NAMALWA (cell line): ENCODE results near the gene NBAS.
"Not testable (repeated sequence)": the region's sequence is repeated elsewhere in the genome, so short reads cannot be mapped to it uniquely, and the experiment has no call there.

Source experiments
- DNase-seq: peaks from one replicate; pipeline ENCODE4 v3.0.0-alpha.2; 2015; ENCODE audit warnings: low spot score

The NBAS gene

GRCh38 chr2:15260835-15261234, 300.3 kb downstream of the NBAS start:
- DNase-seq: no peak

- DNase-seq: no peak
These were observed 300.9 kb downstream of the NBAS start for GRCh38 chr2:15260196-15260595.

DNA sequence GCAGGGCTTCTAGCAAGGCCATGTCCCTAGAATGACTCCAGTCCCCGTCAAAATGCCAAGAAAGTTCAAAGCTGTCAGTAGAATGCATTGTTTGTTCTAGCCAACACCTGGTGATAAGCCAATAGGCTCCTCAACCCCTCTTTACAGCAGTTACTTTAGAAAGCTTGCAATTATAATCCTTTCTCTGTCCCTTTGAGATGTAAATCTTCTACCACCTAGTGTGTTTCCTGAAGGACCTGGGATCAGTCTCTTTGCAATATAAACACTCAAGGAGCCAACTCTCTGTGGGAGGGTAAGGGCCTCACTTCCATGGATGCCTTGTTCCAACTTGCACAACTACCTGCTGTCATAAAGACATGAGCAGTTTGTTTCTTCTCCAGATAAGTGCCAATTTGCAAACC, 301.8 kb downstream of the NBAS start:
- no peak for DNase-seq

GRCh38 chr2:15258385-15258784, 302.7 kb downstream of the NBAS start:
- DNase-seq: not testable (repeated sequence)

DNA sequence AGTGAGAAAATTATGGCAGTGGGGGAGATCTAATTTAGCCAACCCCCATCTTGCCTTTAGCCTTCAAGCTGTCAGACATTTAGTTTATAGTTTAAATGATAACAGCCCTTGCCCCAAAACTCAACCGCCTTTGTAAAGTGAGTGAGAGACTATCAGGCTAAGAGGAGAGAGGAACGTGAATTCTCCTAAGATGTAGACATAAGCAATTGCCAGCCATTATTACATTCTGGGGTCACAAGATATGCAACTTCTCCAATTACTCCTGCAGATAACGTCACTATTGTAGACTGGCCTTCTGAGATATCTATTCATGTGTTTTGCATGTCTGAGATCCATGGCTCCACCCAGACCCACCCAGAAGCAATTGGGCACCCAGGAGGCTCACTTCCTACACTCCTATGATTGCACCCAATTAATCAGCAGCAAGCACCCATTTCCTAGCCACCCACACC, 307.3 kb downstream of the NBAS start:
- no peak for DNase-seq

GRCh38 chr2:15253247-15253646, 307.9 kb downstream of the NBAS start:
- no peak for DNase-seq

DNA sequence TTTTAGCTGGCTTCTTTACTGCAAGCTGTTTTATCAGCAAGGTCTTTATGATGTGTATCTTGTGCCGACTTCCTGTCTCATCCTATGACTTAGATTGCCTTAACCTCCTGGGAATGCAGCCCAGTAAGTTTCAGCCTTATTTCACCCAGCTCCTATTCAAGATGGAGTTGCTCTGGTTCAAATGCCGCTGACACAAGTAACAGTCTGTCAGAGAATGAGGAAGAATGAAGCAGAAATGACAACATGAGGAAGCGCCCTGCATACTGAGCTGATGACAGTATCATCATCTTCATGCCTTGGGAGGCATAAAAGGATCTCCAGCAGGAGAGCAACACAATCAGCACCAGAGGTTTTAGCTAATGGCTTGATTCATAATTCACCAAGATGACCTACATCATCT, 309.4 kb downstream of the NBAS start:
- DNase-seq: no peak

DNA sequence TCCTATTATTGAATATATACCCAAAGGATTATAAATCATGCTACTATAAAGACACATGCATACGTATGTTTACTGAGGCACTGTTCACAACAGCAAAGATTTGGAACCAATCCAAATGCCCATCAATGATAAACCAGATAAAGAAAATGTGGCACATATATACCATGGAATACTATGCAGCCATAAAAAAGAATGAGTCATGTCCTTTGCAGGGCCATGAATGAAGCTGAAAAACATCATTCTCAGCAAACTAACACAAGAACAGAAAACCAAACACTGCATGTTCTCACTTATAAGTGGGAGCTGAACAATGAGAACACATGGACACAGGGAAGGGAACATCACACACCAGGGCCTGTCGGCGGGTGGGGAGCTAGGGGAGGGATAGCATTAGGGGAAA, 310.2 kb downstream of the NBAS start:
- DNase-seq: not testable (repeated sequence)

DNA sequence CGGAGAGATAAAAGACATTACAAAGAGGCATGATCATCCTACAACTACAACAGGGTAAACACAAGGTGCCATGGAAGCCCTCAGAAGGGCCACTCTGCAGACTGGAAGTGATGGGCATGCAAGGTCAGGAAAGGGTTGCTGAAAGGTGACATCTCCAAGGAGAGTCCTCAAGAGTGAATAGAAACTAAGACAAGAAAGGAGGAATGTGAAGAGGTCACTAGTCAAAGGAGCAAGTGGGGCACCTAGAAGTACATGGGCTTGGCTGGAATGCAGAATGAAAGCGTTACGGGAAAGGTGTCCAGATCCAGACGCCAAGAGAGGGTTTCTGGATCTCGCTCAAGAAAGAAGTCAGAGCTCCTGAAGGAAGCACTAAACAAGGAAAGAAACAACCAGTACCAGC, 314.3 kb downstream of the NBAS start:
- no peak for DNase-seq

GRCh38 chr2:15243762-15244161, 317.4 kb downstream of the NBAS start:
- no peak for DNase-seq

DNA sequence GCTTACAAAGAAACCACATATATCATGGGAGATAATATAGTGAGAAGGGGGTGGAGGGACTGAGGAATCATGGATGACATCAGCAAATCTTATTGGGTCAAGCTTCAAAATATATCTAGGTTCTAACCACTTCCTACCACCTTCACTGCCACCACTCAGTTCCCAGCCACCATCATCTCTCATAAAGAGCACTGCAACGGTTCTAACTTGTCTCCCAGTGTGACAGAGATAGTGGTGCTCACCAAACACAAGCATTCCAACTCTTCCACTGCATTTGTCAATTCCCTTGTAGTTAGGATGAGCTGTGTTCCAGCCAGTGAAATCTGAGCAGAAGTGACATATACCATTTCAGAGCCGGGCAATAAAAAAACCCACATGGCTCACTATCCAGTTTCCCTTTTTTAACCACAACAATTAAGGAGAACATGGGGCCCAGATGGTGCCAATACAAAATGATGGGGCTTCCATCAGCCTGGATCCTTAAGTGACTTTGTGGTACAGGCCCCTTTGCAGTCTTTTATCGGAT, 318.1 kb downstream of the NBAS start:
- no peak for DNase-seq

GRCh38 chr2:15241929-15242328, 319.2 kb downstream of the NBAS start:
- DNase-seq: no peak

- no peak for DNase-seq
These were observed 319.9 kb downstream of the NBAS start for GRCh38 chr2:15241201-15241600.

GRCh38 chr2:15238028-15238427, 323.1 kb downstream of the NBAS start:
- DNase-seq: no peak

DNA sequence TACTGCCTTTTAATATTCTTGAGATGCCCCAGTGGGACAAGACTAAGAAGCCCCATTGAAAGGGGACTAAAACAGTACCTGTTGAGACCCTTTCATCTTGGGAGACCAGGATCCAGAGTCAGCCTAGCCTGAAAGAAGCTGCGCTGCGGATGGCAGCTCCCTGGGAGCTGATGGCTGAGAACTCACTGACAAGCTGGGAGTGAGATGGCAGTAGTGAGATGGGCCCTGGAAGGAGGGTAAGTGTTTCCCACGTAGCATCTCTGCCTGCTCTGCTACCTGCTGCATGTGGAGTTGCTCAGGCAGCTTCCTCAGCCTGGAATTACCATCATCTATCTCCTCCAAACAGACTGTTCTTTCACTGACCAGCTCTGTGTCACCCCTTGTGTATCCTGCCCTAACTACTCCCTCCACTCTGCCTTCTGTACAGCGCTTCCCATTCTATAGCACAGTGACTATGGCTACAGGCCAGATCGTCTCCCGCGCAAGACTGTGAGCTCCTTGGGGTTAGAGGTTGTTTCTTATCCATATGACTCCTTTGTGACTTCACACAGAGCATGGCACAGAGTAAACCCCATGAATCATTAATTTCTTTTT, 330.4 kb downstream of the NBAS start:
- DNase-seq: no peak

GRCh38 chr2:15226661-15227060, 334.5 kb downstream of the NBAS start:
- no peak for DNase-seq

DNA sequence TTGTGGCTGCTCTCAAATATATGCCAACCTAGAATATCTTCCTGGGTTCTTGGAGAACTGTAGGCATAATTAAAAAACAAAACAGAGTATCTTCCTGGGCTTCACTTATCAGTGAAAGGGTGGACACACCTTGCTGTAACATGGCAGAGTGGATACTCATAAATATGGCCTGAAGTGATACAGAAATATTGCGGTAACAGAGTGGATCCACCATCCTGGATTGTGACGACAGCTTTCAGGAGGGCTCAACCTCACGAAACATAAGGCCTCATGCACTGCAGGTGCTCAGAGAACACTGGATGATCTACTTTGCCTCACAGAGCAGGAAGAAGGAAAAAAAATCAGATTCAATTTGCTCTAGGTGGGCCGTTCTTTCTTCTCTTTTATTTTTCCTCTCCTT, 336.0 kb downstream of the NBAS start:
- no peak for DNase-seq

- DNase-seq: no peak
These were observed 336.5 kb downstream of the NBAS start for GRCh38 chr2:15224641-15225040.

DNA sequence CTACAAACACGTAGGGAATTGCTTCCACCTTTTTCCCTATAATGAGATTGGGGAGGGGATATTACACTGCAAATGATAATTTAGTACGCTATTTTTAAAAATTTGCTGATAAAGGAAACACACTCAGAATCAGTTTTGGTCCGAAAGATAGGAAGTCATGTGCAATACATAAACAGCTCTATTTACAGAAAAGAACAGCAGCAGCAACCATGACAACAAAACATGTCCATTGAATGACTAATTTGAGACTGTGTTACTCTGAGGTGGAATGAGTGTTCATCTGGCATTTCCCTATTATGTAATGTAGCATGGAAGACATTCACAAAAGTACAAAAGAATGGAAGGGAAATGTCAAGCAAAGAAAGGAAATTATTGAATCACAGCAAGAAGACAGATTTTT, 337.2 kb downstream of the NBAS start:
- no peak for DNase-seq

DNA sequence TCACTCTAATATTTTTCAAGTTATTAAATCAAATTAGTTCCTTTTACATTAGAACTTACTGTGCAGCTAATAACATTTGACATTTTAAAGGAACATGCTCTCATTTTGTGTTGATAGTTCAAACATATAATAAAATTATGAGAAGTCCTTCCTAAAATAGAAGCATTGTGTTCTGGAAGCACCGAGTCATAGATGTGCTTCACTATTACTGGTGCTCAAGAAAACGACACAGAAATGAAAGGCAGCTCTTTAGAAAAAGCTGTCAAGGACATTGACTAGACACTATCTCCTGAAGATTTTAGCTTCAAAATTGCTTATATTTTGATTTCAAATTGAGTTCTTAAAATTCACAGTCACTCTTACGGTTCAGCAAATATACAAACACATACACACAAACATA, 338.3 kb downstream of the NBAS start:
- no peak for DNase-seq

DNA sequence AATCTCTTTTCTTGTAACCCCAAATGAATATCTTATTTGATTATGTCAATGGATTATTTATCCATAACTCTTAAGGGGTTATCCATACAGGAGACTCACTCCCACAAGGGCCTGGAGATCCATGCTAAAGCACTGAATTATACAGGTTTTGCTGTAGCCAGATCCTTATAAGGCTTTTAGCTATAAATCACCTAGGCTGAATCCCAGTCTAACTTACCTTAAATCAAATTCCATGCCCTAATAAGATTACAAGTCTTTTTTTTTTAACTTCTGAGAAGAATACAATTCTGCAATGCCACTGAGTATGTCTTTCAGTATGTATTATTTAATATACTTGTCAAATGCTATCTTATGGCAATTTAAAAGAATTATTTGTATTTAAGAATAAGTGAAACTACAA, 340.5 kb downstream of the NBAS start:
- no peak for DNase-seq

DNA sequence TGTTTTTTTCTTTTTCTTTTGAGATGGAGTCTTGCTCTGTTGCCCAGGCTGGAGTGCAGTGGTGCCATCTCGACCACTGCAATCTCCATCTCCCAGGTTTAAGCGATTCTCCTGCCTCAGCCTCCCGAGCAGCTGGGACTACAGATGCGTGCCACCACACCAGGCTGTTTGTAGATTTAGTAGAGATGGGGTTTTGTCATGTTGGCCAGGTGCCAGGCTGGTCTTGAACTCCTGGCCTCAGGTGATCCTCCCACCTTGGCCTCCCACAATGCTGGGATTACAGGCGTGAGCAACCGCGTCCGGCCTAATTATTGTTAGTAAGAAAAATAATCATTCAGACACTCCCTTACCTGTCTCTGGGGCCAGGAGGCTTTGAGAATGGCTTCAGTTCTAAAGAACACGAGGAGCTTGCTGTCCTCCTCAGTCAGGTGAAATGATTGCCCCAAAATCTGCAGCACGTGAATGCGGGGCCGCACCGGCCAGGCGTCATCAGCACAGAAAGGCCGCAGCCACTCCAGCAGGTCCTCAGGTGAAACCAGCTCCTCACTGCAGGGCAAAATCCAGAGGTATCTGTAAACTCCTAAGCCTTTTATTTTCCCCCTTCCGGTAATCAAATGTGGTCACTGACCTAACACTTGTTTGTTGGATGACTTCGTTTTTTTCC, 342.6 kb downstream of the NBAS start:
- no peak for DNase-seq

GRCh38 chr2:15212249-15212648, 348.9 kb downstream of the NBAS start:
- DNase-seq: no peak

DNA sequence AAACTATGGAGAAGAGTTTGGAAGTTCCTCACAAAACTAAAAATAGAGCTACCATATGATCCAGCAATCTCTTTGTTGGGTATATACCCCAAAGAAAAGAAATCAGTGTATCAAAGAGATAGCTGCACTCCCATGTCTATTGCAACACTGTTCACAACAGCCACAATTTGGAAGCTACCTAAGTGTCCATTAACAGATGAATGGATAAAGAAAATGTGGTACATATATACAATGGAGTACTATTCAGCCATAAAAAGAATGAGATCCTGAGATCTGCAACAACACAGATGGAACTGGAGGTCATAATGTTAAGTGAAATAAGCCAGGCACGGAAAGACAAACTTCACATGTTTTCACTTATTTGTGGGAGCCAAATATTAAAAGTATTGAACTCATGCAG, 350.6 kb downstream of the NBAS start:
- DNase-seq: not testable (repeated sequence)
